ENCODE measurements around the gene CDK4.
A peak's percentile ranks its signal among the peaks of the same experiment; 100 is the strongest.

The CDK4 gene

GRCh38 chr12:57757771-57758170, 5.7 kb upstream of the CDK4 start:
- CTCF ChIA-PET = interaction anchor here (2.3 kb wide), 1 partner anchor 139 kb away, joined by 9 read pairs; no protein-coding TSS in a partner anchor

GRCh38 chr12:57756406-57757341, 4.6 kb upstream of the CDK4 start:
- no peaks in the 10 kb centered on the region for H3K9me3 Mint-ChIP-seq
- peaks cover 56% of the 10 kb centered on the region for H3K4me1 Mint-ChIP-seq
- peak; percentile 77 for DNase-seq
- H3K4me3 Mint-ChIP-seq = peak overlapping the region; percentile 81
- CTCF ChIA-PET = interaction anchor here (0.7 to 2.4 kb wide), 21 partner anchors 8 to 236 kb away, joined by 3 to 19 read pairs (median 6); partner anchors contain the start of genes CYP27B1, DDIT3, EEF1AKMT3 and METTL1
- H3K27ac Mint-ChIP-seq = peak overlapping the region; percentile 70
- H3K36me3 Mint-ChIP-seq = peaks cover 23% of the 10 kb centered on the region
- peaks cover 4% of the 10 kb centered on the region for H3K27me3 Mint-ChIP-seq

More at GRCh38 chr12:57757771-57758170, 5.7 kb upstream of the CDK4 start:
- H3K9me3 Mint-ChIP-seq = no peaks in the 10 kb centered on the region
- no peak overlapping the region for H3K4me3 Mint-ChIP-seq
- no peak for DNase-seq
- H3K27me3 Mint-ChIP-seq = peaks cover 4% of the 10 kb centered on the region
- peak overlapping the region; percentile 4 for H3K27ac Mint-ChIP-seq
- H3K36me3 Mint-ChIP-seq = peaks cover 19% of the 10 kb centered on the region
- peaks cover 47% of the 10 kb centered on the region for H3K4me1 Mint-ChIP-seq

- H3K4me1 Mint-ChIP-seq = peaks cover 66% of the 10 kb centered on the region
- H3K27me3 Mint-ChIP-seq = peaks cover 4% of the 10 kb centered on the region
- peak; percentile 54 for DNase-seq
- peak overlapping the region; percentile 81 for H3K4me3 Mint-ChIP-seq
- peaks cover 32% of the 10 kb centered on the region for H3K36me3 Mint-ChIP-seq
- H3K27ac Mint-ChIP-seq = peak overlapping the region; percentile 70
- CTCF ChIA-PET = interaction anchor here (0.6 to 2.4 kb wide), 19 partner anchors 9 to 1935 kb away, joined by 3 to 19 read pairs (median 6); partner anchors contain the start of genes CYP27B1, DDIT3, EEF1AKMT3 and METTL1
- H3K9me3 Mint-ChIP-seq = no peaks in the 10 kb centered on the region
Observed at GRCh38 chr12:57755454-57756372, 3.6 kb upstream of the CDK4 start.

- Mint-ChIP-seq H3K9me3 (no peaks in the 10 kb centered on the region), H3K27ac (no peak overlapping the region), H3K27me3 (peaks cover 4% of the 10 kb centered on the region), H3K36me3 (peaks cover 36% of the 10 kb centered on the region), H3K4me3 (peak overlapping the region; percentile 80), H3K4me1 (peaks cover 72% of the 10 kb centered on the region)
- CTCF ChIA-PET = interaction anchor here (2.4 kb wide), 1 partner anchor 144 kb away, joined by 7 read pairs; no protein-coding TSS in a partner anchor
- DNase-seq = no peak
Observed at GRCh38 chr12:57755194-57755453, 3.0 kb upstream of the CDK4 start.

- DNase-seq = peak; percentile 94
- peaks cover 34% of the 10 kb centered on the region for H3K36me3 Mint-ChIP-seq
- H3K9me3 Mint-ChIP-seq = no peaks in the 10 kb centered on the region
- H3K4me3 Mint-ChIP-seq = peak within 1 kb of the TSS; percentile 81
- H3K27me3 Mint-ChIP-seq = peaks cover 4% of the 10 kb centered on the region
- peaks cover 70% of the 10 kb centered on the region for H3K4me1 Mint-ChIP-seq
- CTCF ChIA-PET = interaction anchor here (2.4 kb wide), 1 partner anchor 145 kb away, joined by 7 read pairs; no protein-coding TSS in a partner anchor
- H3K27ac Mint-ChIP-seq = peak within 1 kb of the TSS; percentile 81
Observed at GRCh38 chr12:57754411-57755193, 2.5 kb upstream of the CDK4 start, which contains the start of gene MARCHF9. TSS of gene MARCHF9 (plus strand) at chr12:57755103. CDS start at chr12:57755529, 426 bp downstream.

GRCh38 chr12:57753756-57754337, 1.7 kb upstream of the CDK4 start:
- no peak for DNase-seq
- Mint-ChIP-seq H3K9me3 (no peaks in the 10 kb centered on the region), H3K27ac (peak overlapping the region; percentile 81), H3K4me3 (peak overlapping the region; percentile 80), H3K36me3 (peaks cover 36% of the 10 kb centered on the region), H3K4me1 (peaks cover 65% of the 10 kb centered on the region), H3K27me3 (peaks cover 4% of the 10 kb centered on the region)
- CTCF ChIA-PET = no interaction called here

GRCh38 chr12:57752668-57753000, 524 bp upstream of the CDK4 start:
- Mint-ChIP-seq H3K4me3 (peak overlapping the region; percentile 98), H3K36me3 (peaks cover 40% of the 10 kb centered on the region), H3K9me3 (no peaks in the 10 kb centered on the region), H3K4me1 (peaks cover 57% of the 10 kb centered on the region), H3K27ac (peak overlapping the region; percentile 94), H3K27me3 (peaks cover 4% of the 10 kb centered on the region)
- no peak for DNase-seq
- CTCF ChIA-PET = interaction anchor here (0.8 to 1.0 kb wide), 3 partner anchors 12 to 294 kb away, joined by 3 to 4 read pairs (median 3); no protein-coding TSS in a partner anchor

GRCh38 chr12:57751432-57751787, 700 bp downstream of the CDK4 start:
- H3K4me3 Mint-ChIP-seq = peak overlapping the region; percentile 98
- H3K27me3 Mint-ChIP-seq = peaks cover under 1% of the 10 kb centered on the region
- peaks cover 57% of the 10 kb centered on the region for H3K4me1 Mint-ChIP-seq
- no peaks in the 10 kb centered on the region for H3K9me3 Mint-ChIP-seq
- CTCF ChIA-PET = interaction anchor here (1.1 kb wide), 1 partner anchor 17 kb away, joined by 3 read pairs; no protein-coding TSS in a partner anchor
- DNase-seq = no peak
- H3K27ac Mint-ChIP-seq = peak overlapping the region; percentile 94
- peaks cover 45% of the 10 kb centered on the region for H3K36me3 Mint-ChIP-seq

GRCh38 chr12:57750561-57751431, 1.3 kb downstream of the CDK4 start:
- Mint-ChIP-seq H3K9me3 (no peaks in the 10 kb centered on the region), H3K4me1 (peaks cover 59% of the 10 kb centered on the region), H3K27ac (peak overlapping the region; percentile 94), H3K4me3 (peak overlapping the region; percentile 98), H3K36me3 (peaks cover 49% of the 10 kb centered on the region), H3K27me3 (no peaks in the 10 kb centered on the region)
- CTCF ChIA-PET = interaction anchor here (1.1 to 1.2 kb wide), 2 partner anchors 9 to 18 kb away, joined by 3 read pairs; no protein-coding TSS in a partner anchor
- no peak for DNase-seq

GRCh38 chr12:57749061-57749460, 3.0 kb downstream of the CDK4 start:
- Mint-ChIP-seq H3K4me1 (peaks cover 69% of the 10 kb centered on the region), H3K27ac (no peak overlapping the region), H3K36me3 (peaks cover 52% of the 10 kb centered on the region), H3K4me3 (no peak overlapping the region), H3K9me3 (no peaks in the 10 kb centered on the region), H3K27me3 (no peaks in the 10 kb centered on the region)
- no peak for DNase-seq
- CTCF ChIA-PET = no interaction called here

GRCh38 chr12:57746025-57746424, 6.1 kb downstream of the CDK4 start:
- Mint-ChIP-seq H3K4me1 (peaks cover 57% of the 10 kb centered on the region), H3K27me3 (no peaks in the 10 kb centered on the region), H3K27ac (peak overlapping the region; percentile 93), H3K36me3 (peaks cover 43% of the 10 kb centered on the region), H3K9me3 (no peaks in the 10 kb centered on the region), H3K4me3 (peak overlapping the region; percentile 87)
- CTCF ChIA-PET = interaction anchor here (2.0 kb wide), 1 partner anchor 10 kb away, joined by 6 read pairs; no protein-coding TSS in a partner anchor
- no peak for DNase-seq

- Mint-ChIP-seq H3K9me3 (no peaks in the 10 kb centered on the region), H3K27ac (peak overlapping the region; percentile 93), H3K4me3 (peak overlapping the region; percentile 87), H3K4me1 (peaks cover 57% of the 10 kb centered on the region), H3K36me3 (peaks cover 38% of the 10 kb centered on the region), H3K27me3 (no peaks in the 10 kb centered on the region)
- DNase-seq = no peak
- CTCF ChIA-PET = interaction anchor here (2.0 kb wide), 1 partner anchor 11 kb away, joined by 6 read pairs; no protein-coding TSS in a partner anchor
Observed at GRCh38 chr12:57745485-57745881, 6.6 kb downstream of the CDK4 start.
